ENCODE results near the gene TAF11L9. TPM values are rescaled to one million over a fixed set of nuclear protein-coding genes. Genes with fewer than 3 reads are reported as not detected.
"Not testable (repeated sequence)": the region's sequence is repeated elsewhere in the genome, so short reads cannot be mapped to it uniquely, and the experiment has no call there.

TAF11L9 gene
- total and polyA plus RNA-seq, 2 experiments from 2014 or later, result not detected

- Mint-ChIP-seq H3K27me3 (ENCODE audit: insufficient read depth, low read depth, poor library complexity) (peaks cover 2% of the 10 kb centered on the region), H3K27ac (no peak overlapping the region), H3K9me3 (peaks cover 2% of the 10 kb centered on the region; the same call in 1 of the 3 replicates), H3K4me1 (no peaks in the 10 kb centered on the region), H3K4me3 (no peak overlapping the region), H3K36me3 (ENCODE audit: low read depth) (no peaks in the 10 kb centered on the region)
- TF ChIP-seq CREB1 (CRISPR knock-in tag; IDR thresholded peaks at IDR 0.05; ENCODE audit: low read depth), result no peak
- no peak for TF ChIP-seq ZNF331 (CRISPR knock-in tag; IDR thresholded peaks at IDR 0.05; ENCODE audit: low read depth)
- TF ChIP-seq CTCF (conservative IDR thresholded peaks at IDR 0.05; ENCODE audit: low read depth in 2 of 2), result no peak
- no peak for TF ChIP-seq ZNF462 (CRISPR knock-in tag; IDR thresholded peaks at IDR 0.05)
- H3K79me2 ChIP-seq (replicated peaks; ENCODE audit: insufficient read depth), result no peaks in the 10 kb centered on the region
- H3K9me2 ChIP-seq (ENCODE audit: insufficient read depth), result peaks cover 3% of the 10 kb centered on the region; the same call in 1 of the 2 replicates
- ATAC-seq, result no peak
- H3K27ac ChIP-seq (ENCODE audit: low read depth), result no peak overlapping the region
- H2AFZ ChIP-seq, result no peak overlapping the region
- no peak overlapping the region for H3K4me2 ChIP-seq
- no peaks in the 10 kb centered on the region for H3K27me3 ChIP-seq (ENCODE audit: insufficient read depth)
- no peaks in the 10 kb centered on the region for H3K4me1 ChIP-seq (ENCODE audit: insufficient read depth)
- H3F3A ChIP-seq (replicated peaks; ENCODE audit: low read depth), result no peaks in the 10 kb centered on the region
- no peak for DNase-seq (ENCODE audit: low spot score)
- H4K20me1 ChIP-seq (replicated peaks; ENCODE audit: insufficient read depth), result no peaks in the 10 kb centered on the region
- H3K4me3 ChIP-seq, result no peak overlapping the region
- no peaks in the 10 kb centered on the region for H3K36me3 ChIP-seq (ENCODE audit: insufficient read depth)
Observed at GRCh38 chr5:17614872-17615605, 20.8 kb upstream of the TAF11L9 start.

- H3F3A ChIP-seq (replicated peaks; ENCODE audit: low read depth); H3K36me3 Mint-ChIP-seq (ENCODE audit: low read depth); H3K4me1 Mint-ChIP-seq; H4K20me1 ChIP-seq (replicated peaks; ENCODE audit: insufficient read depth); DNase-seq (ENCODE audit: low spot score); H3K79me2 ChIP-seq (replicated peaks; ENCODE audit: insufficient read depth); H3K4me1 ChIP-seq (ENCODE audit: insufficient read depth); H3K27me3 Mint-ChIP-seq (ENCODE audit: insufficient read depth, low read depth, poor library complexity); H3K27ac ChIP-seq (ENCODE audit: low read depth); H3K36me3 ChIP-seq (ENCODE audit: insufficient read depth); ATAC-seq; H3K4me3 ChIP-seq; H3K27me3 ChIP-seq (ENCODE audit: insufficient read depth); H3K9me3 Mint-ChIP-seq; H3K4me3 Mint-ChIP-seq; H3K27ac Mint-ChIP-seq; H3K4me2 ChIP-seq; H3K9me2 ChIP-seq (ENCODE audit: insufficient read depth); H2AFZ ChIP-seq: not testable (repeated sequence)
Observed at GRCh38 chr5:17610092-17610491, 15.9 kb upstream of the TAF11L9 start, which contains the start of gene TAF11L12. TSS of gene TAF11L12 (plus strand) at chr5:17610392.

- not testable (repeated sequence) for H3K36me3 Mint-ChIP-seq (ENCODE audit: low read depth); H3K4me3 Mint-ChIP-seq
Observed at GRCh38 chr5:17607461-17607860, 13.3 kb upstream of the TAF11L9 start.

More at GRCh38 chr5:17607461-17607860, 13.3 kb upstream of the TAF11L9 start:
- not testable (repeated sequence) for H3K4me1 ChIP-seq (ENCODE audit: insufficient read depth); H3K27me3 Mint-ChIP-seq (ENCODE audit: insufficient read depth, low read depth, poor library complexity); H3K4me1 Mint-ChIP-seq; DNase-seq (ENCODE audit: low spot score); ATAC-seq; H2AFZ ChIP-seq; H4K20me1 ChIP-seq (replicated peaks; ENCODE audit: insufficient read depth); H3K27ac Mint-ChIP-seq; H3K27ac ChIP-seq (ENCODE audit: low read depth); H3K4me2 ChIP-seq; H3K9me2 ChIP-seq (ENCODE audit: insufficient read depth); H3F3A ChIP-seq (replicated peaks; ENCODE audit: low read depth); H3K36me3 ChIP-seq (ENCODE audit: insufficient read depth); H3K9me3 Mint-ChIP-seq; H3K79me2 ChIP-seq (replicated peaks; ENCODE audit: insufficient read depth); H3K4me3 ChIP-seq; H3K27me3 ChIP-seq (ENCODE audit: insufficient read depth)

Data from GM23338 (cell line).